Measurements from ENCODE around the gene DISP2. TPM values are rescaled to one million over a fixed set of nuclear protein-coding genes. Genes with fewer than 3 reads are reported as not detected.
A peak's percentile ranks its signal among the peaks of the same experiment; 100 is the strongest.

Gene DISP2
- total RNA-seq, 1 donor from 2014 or later = 0.74 TPM

- Histone ChIP-seq H3K9me3 (no peaks in the 10 kb centered on the region), H3K36me3 (no peaks in the 10 kb centered on the region), H3K4me3 (no peak overlapping the region), H3K27me3 (no peaks in the 10 kb centered on the region), H3K27ac (peak overlapping the region; percentile 53), H3K4me1 (peaks cover 23% of the 10 kb centered on the region)
- intact Hi-C loops (cut with DNase I) = loop anchor here (10.0 kb wide), 1 partner anchor 77 kb away; no protein-coding TSS in a partner anchor
- DNase-seq (ENCODE audit: extremely low spot score in 2 of 2) = no peak
- TF ChIP-seq CTCF (IDR thresholded peaks at IDR 0.05) = no peak
- TF ChIP-seq POLR2AphosphoS5 (IDR thresholded peaks at IDR 0.05; ENCODE audit: insufficient read depth in 1 of 2, low read depth in 1 of 2) = no peak
- TF ChIP-seq POLR2A (IDR thresholded peaks at IDR 0.05) = no peak
Observed at GRCh38 chr15:40347559-40348473, 10.2 kb upstream of the DISP2 start.

GRCh38 chr15:40348474-40348870 is 9.5 kb upstream of the DISP2 start:
- TF ChIP-seq CTCF (IDR thresholded peaks at IDR 0.05) (no peak), POLR2A (IDR thresholded peaks at IDR 0.05) (no peak), POLR2AphosphoS5 (IDR thresholded peaks at IDR 0.05; ENCODE audit: insufficient read depth in 1 of 2, low read depth in 1 of 2) (no peak)
- Histone ChIP-seq H3K36me3 (no peaks in the 10 kb centered on the region), H3K4me1 (peaks cover 19% of the 10 kb centered on the region), H3K4me3 (no peak overlapping the region), H3K27me3 (no peaks in the 10 kb centered on the region), H3K27ac (peak overlapping the region; percentile 53), H3K9me3 (no peaks in the 10 kb centered on the region)
- intact Hi-C loops (cut with DNase I) = loop anchor here (10.0 kb wide), 1 partner anchor 76 kb away; no protein-coding TSS in a partner anchor
- DNase-seq (ENCODE audit: extremely low spot score in 2 of 2) = no peak

GRCh38 chr15:40349163-40349562 is 8.9 kb upstream of the DISP2 start:
- no peak for TF ChIP-seq CTCF (IDR thresholded peaks at IDR 0.05)
- TF ChIP-seq POLR2AphosphoS5 (IDR thresholded peaks at IDR 0.05; ENCODE audit: insufficient read depth in 1 of 2, low read depth in 1 of 2) = no peak
- no peak for TF ChIP-seq POLR2A (IDR thresholded peaks at IDR 0.05)
- Histone ChIP-seq H3K9me3 (no peaks in the 10 kb centered on the region), H3K4me3 (no peak overlapping the region), H3K36me3 (no peaks in the 10 kb centered on the region), H3K27me3 (no peaks in the 10 kb centered on the region), H3K4me1 (peaks cover 12% of the 10 kb centered on the region), H3K27ac (no peak overlapping the region)
- intact Hi-C loops (cut with DNase I) = loop anchor here (10.0 kb wide), 1 partner anchor 76 kb away; no protein-coding TSS in a partner anchor
- no peak for DNase-seq (ENCODE audit: extremely low spot score in 2 of 2)

- TF ChIP-seq POLR2AphosphoS5 (IDR thresholded peaks at IDR 0.05; ENCODE audit: insufficient read depth in 1 of 2, low read depth in 1 of 2) = no peak
- TF ChIP-seq POLR2A (IDR thresholded peaks at IDR 0.05) = no peak
- no peak for TF ChIP-seq CTCF (IDR thresholded peaks at IDR 0.05)
- Histone ChIP-seq H3K4me3 (no peak overlapping the region), H3K36me3 (no peaks in the 10 kb centered on the region), H3K4me1 (peaks cover 1% of the 10 kb centered on the region), H3K27me3 (no peaks in the 10 kb centered on the region), H3K9me3 (no peaks in the 10 kb centered on the region), H3K27ac (no peak overlapping the region)
- DNase-seq (ENCODE audit: extremely low spot score in 2 of 2) = no peak
- intact Hi-C loops (cut with DNase I) = no loop called here
Observed at GRCh38 chr15:40352281-40352901, 5.6 kb upstream of the DISP2 start.
